ENCODE data around the gene FAM149A. TPM values are rescaled to one million over a fixed set of nuclear protein-coding genes. Genes with fewer than 3 reads are reported as not detected.

Gene FAM149A
- total and polyA plus RNA-seq, 2 experiments from 2014 or later = 10.8 to 13.3 TPM

- TF ChIP-seq ZNF462 (CRISPR knock-in tag; IDR thresholded peaks at IDR 0.05) = no peak
Measured at GRCh38 chr4:186167605-186168004, 63.1 kb downstream of the FAM149A start (continued).

DNA sequence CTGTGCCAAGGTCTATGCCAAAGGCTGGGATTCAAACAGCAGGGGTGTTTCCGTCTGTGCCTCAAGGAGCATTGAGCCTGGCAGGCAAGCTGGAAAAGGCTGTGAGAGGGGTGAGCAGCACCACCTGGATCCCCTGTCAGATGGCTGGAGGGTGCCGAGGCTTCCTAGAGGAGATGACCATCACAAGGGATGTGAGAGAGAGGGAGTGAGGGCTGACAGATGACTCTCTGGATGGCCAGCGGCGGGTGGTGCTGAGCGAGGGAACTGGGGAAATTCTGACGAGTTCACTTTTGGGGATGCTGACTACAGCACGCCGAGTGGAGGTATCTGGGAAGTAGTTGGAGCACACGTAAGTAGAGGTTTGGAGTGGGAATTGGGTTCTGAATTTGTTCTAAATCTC, 64.2 kb downstream of the FAM149A start:
- Histone ChIP-seq H3K4me2 (no peak overlapping the region), H3K4me1 (ENCODE audit: insufficient read depth) (no peaks in the 10 kb centered on the region), H3K27me3 (ENCODE audit: insufficient read depth) (no peaks in the 10 kb centered on the region), H3K4me3 (no peak overlapping the region), H3F3A (replicated peaks; ENCODE audit: low read depth) (no peaks in the 10 kb centered on the region), H3K9me2 (ENCODE audit: insufficient read depth) (no peaks in the 10 kb centered on the region), H2AFZ (no peak overlapping the region), H3K27ac (ENCODE audit: low read depth) (no peak overlapping the region), H4K20me1 (replicated peaks; ENCODE audit: insufficient read depth) (no peaks in the 10 kb centered on the region), H3K36me3 (ENCODE audit: insufficient read depth) (no peaks in the 10 kb centered on the region), H3K79me2 (replicated peaks; ENCODE audit: insufficient read depth) (no peaks in the 10 kb centered on the region)
- ATAC-seq (no peak), DNase-seq (ENCODE audit: low spot score) (peak; percentile 0)
- Mint-ChIP-seq H3K9me3 (no peaks in the 10 kb centered on the region), H3K4me1 (peaks cover 25% of the 10 kb centered on the region), H3K27me3 (ENCODE audit: insufficient read depth, low read depth, poor library complexity) (peaks cover 5% of the 10 kb centered on the region), H3K27ac (no peak overlapping the region), H3K36me3 (ENCODE audit: low read depth) (peaks cover 15% of the 10 kb centered on the region; the same call in 1 of the 3 replicates), H3K4me3 (no peak overlapping the region)
- TF ChIP-seq, protein P1, sequence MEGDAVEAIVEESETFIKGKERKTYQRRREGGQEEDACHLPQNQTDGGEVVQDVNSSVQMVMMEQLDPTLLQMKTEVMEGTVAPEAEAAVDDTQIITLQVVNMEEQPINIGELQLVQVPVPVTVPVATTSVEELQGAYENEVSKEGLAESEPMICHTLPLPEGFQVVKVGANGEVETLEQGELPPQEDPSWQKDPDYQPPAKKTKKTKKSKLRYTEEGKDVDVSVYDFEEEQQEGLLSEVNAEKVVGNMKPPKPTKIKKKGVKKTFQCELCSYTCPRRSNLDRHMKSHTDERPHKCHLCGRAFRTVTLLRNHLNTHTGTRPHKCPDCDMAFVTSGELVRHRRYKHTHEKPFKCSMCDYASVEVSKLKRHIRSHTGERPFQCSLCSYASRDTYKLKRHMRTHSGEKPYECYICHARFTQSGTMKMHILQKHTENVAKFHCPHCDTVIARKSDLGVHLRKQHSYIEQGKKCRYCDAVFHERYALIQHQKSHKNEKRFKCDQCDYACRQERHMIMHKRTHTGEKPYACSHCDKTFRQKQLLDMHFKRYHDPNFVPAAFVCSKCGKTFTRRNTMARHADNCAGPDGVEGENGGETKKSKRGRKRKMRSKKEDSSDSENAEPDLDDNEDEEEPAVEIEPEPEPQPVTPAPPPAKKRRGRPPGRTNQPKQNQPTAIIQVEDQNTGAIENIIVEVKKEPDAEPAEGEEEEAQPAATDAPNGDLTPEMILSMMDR (conservative IDR thresholded peaks at IDR 0.05; ENCODE audit: low read depth in 2 of 2) = no peak
- TF ChIP-seq EZH2phosphoT487 (IDR thresholded peaks at IDR 0.05; ENCODE audit: unreplicated experiment) (no peak), REST (IDR thresholded peaks at IDR 0.05; ENCODE audit: unreplicated experiment) (no peak), JUNB (IDR thresholded peaks at IDR 0.05; ENCODE audit: unreplicated experiment) (no peak), NANOG (IDR thresholded peaks at IDR 0.05; ENCODE audit: borderline replicate concordance) (no peak), ZNF331 (CRISPR knock-in tag; IDR thresholded peaks at IDR 0.05; ENCODE audit: low read depth) (no peak), EZH2 (IDR thresholded peaks at IDR 0.05; ENCODE audit: low read depth, unreplicated experiment) (no peak)
